ENCODE results near the gene HIPK4.
A peak's percentile ranks its signal among the peaks of the same experiment; 100 is the strongest.

HIPK4 gene

GRCh38 chr19:40369797-40370196 lies 20.2 kb downstream of the HIPK4 start:
- DNase-seq (ENCODE audit: low read depth) = no peak
- TF ChIP-seq, protein P1, sequence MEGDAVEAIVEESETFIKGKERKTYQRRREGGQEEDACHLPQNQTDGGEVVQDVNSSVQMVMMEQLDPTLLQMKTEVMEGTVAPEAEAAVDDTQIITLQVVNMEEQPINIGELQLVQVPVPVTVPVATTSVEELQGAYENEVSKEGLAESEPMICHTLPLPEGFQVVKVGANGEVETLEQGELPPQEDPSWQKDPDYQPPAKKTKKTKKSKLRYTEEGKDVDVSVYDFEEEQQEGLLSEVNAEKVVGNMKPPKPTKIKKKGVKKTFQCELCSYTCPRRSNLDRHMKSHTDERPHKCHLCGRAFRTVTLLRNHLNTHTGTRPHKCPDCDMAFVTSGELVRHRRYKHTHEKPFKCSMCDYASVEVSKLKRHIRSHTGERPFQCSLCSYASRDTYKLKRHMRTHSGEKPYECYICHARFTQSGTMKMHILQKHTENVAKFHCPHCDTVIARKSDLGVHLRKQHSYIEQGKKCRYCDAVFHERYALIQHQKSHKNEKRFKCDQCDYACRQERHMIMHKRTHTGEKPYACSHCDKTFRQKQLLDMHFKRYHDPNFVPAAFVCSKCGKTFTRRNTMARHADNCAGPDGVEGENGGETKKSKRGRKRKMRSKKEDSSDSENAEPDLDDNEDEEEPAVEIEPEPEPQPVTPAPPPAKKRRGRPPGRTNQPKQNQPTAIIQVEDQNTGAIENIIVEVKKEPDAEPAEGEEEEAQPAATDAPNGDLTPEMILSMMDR (IDR thresholded peaks at IDR 0.05; ENCODE audit: low read length, missing control alignments) = no peak

GRCh38 chr19:40367577-40368434 lies 22.2 kb downstream of the HIPK4 start:
- TF ChIP-seq, protein P1 (IDR thresholded peaks at IDR 0.05; ENCODE audit: low read length, missing control alignments) = no peak
- H3K4me3 ChIP-seq (replicated peaks; ENCODE audit: low read depth, low read length) = no peak overlapping the region
- DNase-seq (ENCODE audit: low read depth) = no peak

More at GRCh38 chr19:40369797-40370196, 20.2 kb downstream of the HIPK4 start:
- no peak overlapping the region for H3K4me3 ChIP-seq (replicated peaks; ENCODE audit: low read depth, low read length)

- H3K4me3 ChIP-seq (replicated peaks; ENCODE audit: low read depth, low read length) = peak overlapping the region; percentile 63
- TF ChIP-seq, protein P1 (IDR thresholded peaks at IDR 0.05; ENCODE audit: low read length, missing control alignments) = no peak
- DNase-seq (ENCODE audit: low read depth) = peak; percentile 26
Measured at GRCh38 chr19:40366697-40367561, 23.1 kb downstream of the HIPK4 start.

DNA sequence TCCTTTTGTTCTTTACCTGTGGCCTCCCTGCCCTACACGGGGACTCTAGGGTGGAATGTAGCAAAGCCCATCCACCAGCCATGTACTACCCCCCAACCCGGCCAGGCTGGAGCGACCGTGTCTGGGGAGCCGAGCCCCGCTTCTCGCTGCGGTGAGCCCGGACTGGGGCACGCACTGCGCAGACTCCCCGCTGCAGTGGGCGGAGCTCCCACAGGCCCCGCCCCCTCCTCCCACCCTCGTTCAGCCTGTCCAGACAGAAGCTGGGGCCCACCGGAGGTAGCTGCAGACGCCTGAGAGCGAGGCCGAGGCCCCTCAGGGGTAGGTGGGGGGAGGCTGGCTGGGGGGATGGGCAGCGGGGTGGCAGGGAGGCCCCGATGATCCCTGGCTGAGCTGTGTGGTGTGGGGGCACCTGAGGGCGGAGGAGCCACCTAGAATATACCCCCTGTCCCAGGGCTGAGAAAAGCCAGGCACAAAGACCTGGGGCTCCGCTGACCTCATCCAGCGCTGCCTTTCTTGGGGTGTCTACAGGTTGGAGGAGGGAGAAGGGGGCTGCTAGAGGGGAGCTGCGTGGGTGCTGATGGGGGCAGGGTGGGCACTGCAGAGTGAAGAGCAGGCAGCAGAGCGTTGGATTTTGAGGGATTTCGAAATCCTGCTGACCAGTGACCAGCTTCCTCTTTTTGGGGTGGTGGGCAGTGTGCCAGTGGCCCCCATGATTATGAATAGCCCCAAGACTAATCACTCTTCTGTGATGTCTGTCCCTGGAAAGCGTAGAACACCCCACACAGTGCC lies 24.2 kb downstream of the HIPK4 start:
- H3K4me3 ChIP-seq (replicated peaks; ENCODE audit: low read depth, low read length) = peak overlapping the region; percentile 63
- peak; percentile 77 for DNase-seq (ENCODE audit: low read depth)
- TF ChIP-seq, protein P1 (IDR thresholded peaks at IDR 0.05; ENCODE audit: low read length, missing control alignments) = no peak

DNA sequence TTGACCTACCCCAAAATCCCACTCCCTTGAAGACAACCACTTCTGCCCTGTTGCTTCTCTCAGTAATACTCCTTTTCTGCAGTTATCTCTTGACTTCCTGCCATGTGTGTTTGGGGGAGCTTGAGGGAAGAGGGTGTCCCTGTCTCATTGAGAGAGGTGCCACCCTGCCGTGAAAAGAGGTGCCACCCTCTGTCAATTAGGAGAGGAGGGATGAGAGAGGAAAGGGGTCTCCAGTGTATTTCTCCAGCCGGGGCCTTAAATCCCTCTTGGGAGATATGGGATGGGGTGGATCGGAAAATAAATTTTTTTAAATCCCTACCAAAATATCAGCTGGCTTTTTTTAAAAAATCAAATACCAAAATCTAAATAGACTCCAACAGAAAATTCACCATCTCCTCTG lies 25.0 kb downstream of the HIPK4 start:
- TF ChIP-seq, protein P1 (IDR thresholded peaks at IDR 0.05; ENCODE audit: low read length, missing control alignments) = no peak
- no peak for DNase-seq (ENCODE audit: low read depth)
- no peak overlapping the region for H3K4me3 ChIP-seq (replicated peaks; ENCODE audit: low read depth, low read length)

DNA sequence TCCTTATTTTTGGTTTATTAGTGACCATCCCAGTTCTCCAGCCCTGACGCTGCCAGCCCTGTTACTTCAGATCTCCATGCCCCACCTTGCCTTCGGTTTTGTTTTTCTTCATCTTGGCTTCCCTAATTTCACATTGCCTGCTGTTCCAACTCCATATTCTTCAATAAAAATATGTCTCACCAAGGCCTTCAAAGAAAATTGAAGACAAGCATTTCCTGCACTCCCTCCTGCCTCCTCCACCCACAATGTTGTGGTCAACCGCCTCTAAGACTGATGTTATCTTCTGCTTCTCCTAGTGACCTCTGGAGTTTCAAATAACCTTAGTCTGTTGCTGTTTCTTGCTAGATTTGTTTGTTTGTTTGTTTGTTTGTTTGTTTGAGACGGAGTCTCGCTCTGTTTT lies 26.9 kb downstream of the HIPK4 start:
- no peak for DNase-seq (ENCODE audit: low read depth)
- TF ChIP-seq, protein P1 (IDR thresholded peaks at IDR 0.05; ENCODE audit: low read length, missing control alignments) = no peak
- no peak overlapping the region for H3K4me3 ChIP-seq (replicated peaks; ENCODE audit: low read depth, low read length)

Measured in fibroblast of pulmonary artery (primary cell).